GM12801 (cell line): ENCODE results near the gene RARS1.

ENCODE experiments used
- TF ChIP-seq, protein P1 (sequence below): IDR thresholded peaks from one replicate; pipeline ENCODE4 v1.5.1; 2011; ENCODE audit warnings: control low read depth; ENCODE audit not compliant: insufficient read length; ENCODE audit errors: extremely low read depth

RARS1 gene

DNA sequence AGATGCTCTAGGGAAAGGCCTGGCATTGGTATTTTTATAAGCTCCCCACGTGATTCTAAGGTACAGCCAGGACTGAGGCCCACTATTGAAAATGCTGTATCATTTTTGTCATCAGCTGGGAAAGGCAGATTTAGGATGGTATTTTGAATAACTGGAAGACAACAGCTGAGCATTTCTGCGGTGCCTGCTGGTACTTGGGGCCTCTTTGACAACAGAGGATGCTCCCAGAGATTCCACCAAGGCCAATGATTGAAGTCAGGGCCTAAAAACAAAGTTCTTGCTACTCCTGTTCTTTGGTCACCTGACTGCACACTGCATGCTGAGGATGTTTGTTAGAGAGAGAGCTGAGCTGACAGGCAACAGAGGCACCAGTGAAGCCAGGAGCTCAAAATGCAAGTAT is 50.9 kb downstream of the RARS1 start:
- TF ChIP-seq, protein P1, sequence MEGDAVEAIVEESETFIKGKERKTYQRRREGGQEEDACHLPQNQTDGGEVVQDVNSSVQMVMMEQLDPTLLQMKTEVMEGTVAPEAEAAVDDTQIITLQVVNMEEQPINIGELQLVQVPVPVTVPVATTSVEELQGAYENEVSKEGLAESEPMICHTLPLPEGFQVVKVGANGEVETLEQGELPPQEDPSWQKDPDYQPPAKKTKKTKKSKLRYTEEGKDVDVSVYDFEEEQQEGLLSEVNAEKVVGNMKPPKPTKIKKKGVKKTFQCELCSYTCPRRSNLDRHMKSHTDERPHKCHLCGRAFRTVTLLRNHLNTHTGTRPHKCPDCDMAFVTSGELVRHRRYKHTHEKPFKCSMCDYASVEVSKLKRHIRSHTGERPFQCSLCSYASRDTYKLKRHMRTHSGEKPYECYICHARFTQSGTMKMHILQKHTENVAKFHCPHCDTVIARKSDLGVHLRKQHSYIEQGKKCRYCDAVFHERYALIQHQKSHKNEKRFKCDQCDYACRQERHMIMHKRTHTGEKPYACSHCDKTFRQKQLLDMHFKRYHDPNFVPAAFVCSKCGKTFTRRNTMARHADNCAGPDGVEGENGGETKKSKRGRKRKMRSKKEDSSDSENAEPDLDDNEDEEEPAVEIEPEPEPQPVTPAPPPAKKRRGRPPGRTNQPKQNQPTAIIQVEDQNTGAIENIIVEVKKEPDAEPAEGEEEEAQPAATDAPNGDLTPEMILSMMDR, result no peak

DNA sequence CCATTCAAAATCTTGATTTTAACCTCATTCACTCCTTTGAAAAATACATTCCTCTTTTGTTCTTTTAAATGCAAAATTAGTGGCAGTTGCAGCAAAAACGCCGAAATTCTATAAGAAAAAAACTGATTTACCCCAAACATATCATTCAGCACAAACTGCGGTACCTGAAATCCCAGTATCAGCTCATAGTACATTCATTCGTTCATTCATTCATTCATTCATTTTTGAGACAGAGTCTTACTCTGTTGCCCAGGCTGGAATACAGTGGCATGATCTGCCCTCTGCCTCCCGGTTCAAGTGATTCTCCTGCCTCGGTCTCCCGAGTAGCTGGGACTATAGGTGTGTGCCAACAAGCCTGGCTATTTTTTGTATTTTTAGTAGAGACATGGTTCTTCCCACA is 63.3 kb downstream of the RARS1 start:
- TF ChIP-seq, protein P1, result no peak

DNA sequence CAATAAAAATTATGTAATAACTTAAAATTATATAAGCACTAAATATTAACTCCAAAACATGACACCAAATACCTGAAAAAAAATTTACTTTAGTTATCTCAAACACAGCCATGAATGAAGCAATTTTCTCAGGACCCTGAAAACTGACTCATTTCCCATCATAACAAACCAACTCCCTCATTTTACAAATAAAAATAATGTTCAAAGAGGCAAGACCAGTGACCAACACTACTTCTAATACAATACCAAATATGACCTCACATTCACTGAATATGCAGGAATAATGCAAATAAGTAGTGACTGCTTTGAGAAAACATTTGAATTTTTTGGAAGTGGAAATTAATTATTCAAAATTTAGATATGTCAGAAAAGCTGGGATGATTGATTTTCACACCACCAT is 64.4 kb downstream of the RARS1 start:
- TF ChIP-seq, protein P1, result no peak

DNA sequence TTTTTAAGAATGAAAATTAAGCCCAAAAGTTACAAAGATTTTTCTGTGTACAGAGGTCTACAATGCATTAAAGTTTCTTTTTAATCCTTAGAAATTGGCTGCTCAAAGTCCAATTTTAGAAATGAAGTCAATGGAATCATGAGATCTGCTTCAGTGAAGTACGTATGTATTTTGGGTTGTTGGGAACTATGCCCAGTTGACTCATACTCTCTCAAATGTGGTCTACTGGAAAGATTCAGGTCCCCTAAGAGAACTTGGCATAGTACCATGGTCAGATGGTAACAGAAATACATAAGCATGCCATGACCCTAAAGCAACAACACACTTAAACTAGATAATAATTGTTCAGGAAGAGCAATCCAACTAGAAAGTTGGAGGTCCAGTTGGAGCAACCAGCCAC is 65.9 kb downstream of the RARS1 start:
- TF ChIP-seq, protein P1, result no peak

DNA sequence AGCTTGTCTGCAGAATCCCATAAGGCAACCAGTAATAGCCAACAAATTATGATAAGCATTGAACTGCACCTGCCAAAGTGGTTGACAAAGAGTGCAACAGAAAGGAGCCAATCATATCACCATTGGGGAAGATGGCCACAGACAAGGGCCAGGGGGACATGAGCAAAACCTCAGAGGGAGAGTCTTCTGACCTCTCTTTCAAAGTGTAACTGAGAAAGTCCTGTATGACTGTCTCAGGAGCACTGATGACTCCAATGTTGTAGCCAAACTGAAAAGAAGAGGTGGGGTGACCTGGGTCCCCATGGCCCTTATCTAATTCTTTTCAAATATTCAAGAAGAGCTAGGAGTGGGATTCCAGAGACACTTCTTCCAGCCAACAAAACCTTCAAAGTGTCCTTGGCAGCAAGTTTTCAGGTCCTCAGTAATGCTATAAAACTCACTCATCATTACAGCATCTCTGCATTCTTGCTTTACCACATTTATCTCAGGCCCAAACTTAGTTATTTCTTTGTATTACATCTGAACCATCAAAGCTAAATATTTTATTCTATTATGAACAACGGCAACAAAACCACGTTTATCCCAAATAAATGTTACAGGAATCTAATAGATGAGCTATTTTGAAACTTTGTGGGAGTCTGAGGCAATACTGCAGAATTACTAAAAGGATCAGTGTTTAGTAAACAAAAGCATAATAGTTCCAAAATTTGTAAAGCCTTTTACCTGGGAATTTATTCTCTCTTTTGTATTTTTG is 67.3 kb downstream of the RARS1 start:
- TF ChIP-seq, protein P1, result no peak

DNA sequence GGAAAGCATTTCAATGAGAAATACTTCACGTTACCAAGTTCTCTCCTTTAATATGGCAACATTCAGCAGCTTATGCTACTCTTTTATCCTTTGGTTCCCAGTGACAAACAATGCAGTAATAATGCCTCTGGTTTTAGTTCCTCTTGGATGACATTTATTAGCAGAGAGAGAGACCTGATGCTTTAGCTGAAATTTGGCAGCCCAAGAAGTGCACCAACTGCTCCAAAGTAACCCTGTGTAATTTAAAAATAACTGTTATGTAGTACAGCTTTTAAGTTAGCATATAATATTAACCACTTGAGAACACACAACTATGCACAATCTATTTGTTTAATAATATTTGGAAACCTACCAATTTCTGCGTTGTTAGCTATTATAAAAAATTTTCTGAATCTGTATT is 71.1 kb downstream of the RARS1 start:
- TF ChIP-seq, protein P1, result no peak

DNA sequence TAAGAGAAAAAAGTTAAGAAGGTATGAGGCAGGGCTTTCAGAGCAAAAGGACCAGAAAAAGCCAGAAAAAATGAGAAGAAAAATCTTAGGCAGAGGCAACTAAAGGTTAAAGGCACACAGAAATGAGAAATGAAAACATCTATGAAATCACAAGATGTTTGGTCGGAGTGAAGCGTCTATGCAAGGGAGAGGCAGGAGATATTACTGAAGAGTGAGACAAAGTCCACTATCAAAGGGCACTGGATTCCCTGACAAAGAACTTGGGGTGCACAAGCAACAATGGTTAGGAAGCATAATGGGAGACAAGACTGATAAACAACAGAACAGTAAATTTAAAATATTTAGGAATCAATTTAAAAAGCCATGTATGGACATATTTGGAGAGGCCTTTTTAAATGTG is 76.0 kb downstream of the RARS1 start:
- TF ChIP-seq, protein P1, result no peak

DNA sequence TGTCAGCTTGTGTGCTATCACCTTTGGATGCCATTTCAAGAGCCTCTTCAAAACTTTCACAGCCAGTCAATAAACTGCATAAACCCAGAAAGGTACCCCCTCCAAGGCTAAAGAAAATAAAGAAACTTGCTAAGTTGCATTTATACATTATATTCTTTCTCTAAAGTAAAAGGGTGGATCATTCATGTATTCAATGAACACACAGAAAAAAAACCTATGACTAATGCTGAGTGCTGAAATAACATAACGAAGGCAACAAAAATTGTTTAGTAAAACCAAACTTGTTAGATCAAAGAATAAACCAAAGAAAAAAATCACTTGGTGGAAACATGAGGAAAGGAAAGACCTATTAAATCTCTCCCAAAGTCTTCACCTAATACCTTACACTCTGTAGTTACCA is 77.7 kb downstream of the RARS1 start:
- TF ChIP-seq, protein P1, result no peak
